Measurements from ENCODE around the gene ZNF763.
"Not testable (repeated sequence)": the region's sequence is repeated elsewhere in the genome, so short reads cannot be mapped to it uniquely, and the experiment has no call there.

ZNF763 gene

DNA sequence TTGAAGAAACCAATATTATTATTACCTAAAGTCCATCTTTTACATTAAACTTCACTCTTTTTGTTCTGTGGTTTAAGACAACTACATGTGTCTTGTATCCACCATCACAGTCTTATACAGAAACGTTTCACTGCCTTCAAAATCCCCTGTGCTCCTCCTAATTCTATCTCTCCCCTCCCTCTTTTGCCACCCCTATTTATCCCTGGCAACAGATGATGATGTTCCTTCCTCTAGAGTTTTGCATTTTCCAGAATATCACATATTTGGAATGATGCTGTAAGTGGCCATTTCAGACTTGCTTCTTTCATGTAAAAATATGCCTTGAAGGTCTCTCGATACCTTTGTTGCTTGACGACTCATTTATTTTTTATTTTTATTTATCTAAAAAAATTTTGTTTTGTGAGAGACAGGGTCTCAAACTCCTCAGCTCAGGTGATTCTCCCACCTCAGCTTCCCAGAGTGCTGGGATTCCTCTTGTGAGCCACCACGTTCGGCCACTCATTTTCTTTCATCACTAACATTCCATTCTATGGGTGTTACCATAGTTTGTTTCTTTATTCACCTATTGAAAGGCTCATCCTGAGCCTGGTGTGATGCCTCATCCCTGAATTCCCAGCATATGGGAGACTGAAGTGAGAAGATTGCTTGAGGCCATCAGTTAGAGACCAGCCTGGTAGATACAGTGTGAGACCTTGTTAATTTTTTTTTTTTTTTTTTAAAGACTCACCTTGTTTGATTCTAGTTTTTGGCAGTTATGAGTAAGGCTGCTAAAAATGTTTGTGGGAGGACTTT lies 8.4 kb downstream of the ZNF763 start:
- no peak for DNase-seq

DNA sequence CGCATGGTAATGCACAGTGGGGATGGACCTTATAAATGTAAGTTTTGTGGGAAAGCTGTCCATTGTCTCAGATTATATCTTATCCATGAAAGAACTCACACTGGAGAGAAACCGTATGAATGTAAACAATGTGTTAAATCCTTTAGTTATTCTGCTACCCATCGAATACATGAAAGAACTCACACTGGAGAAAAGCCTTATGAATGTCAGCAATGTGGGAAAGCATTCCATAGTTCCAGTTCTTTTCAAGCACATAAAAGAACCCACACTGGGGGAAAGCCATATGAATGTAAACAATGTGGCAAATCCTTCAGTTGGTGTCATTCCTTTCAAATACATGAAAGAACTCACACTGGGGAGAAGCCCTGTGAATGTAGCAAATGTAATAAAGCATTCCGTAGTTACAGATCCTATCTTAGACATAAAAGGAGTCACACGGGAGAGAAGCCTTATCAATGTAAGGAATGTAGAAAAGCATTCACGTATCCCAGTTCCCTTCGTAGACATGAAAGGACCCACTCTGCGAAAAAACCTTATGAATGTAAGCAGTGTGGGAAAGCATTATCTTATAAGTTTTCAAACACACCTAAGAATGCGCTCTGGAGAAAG lies 13.8 kb downstream of the ZNF763 start:
- no peak for DNase-seq

DNA sequence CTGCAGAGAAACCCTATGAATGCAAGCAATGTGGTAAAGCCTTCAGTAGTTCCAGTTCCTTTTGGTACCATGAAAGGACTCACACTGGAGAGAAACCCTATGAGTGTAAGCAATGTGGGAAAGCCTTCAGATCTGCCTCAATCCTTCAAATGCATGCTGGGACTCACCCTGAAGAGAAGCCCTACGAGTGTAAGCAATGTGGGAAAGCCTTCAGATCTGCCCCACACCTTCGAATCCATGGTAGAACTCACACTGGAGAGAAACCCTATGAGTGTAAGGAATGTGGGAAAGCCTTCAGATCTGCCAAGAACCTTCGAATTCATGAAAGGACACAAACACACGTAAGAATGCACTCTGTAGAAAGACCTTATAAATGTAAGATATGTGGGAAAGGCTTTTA lies 14.7 kb downstream of the ZNF763 start:
- no peak for DNase-seq

- DNase-seq = no peak
Measured at GRCh38 chr19:11982526-11982925, 17.7 kb downstream of the ZNF763 start.

- DNase-seq = no peak
Measured at GRCh38 chr19:11984986-11985385, 20.1 kb downstream of the ZNF763 start.

- no peak for DNase-seq
Measured at GRCh38 chr19:11986754-11987153, 21.9 kb downstream of the ZNF763 start.

DNA sequence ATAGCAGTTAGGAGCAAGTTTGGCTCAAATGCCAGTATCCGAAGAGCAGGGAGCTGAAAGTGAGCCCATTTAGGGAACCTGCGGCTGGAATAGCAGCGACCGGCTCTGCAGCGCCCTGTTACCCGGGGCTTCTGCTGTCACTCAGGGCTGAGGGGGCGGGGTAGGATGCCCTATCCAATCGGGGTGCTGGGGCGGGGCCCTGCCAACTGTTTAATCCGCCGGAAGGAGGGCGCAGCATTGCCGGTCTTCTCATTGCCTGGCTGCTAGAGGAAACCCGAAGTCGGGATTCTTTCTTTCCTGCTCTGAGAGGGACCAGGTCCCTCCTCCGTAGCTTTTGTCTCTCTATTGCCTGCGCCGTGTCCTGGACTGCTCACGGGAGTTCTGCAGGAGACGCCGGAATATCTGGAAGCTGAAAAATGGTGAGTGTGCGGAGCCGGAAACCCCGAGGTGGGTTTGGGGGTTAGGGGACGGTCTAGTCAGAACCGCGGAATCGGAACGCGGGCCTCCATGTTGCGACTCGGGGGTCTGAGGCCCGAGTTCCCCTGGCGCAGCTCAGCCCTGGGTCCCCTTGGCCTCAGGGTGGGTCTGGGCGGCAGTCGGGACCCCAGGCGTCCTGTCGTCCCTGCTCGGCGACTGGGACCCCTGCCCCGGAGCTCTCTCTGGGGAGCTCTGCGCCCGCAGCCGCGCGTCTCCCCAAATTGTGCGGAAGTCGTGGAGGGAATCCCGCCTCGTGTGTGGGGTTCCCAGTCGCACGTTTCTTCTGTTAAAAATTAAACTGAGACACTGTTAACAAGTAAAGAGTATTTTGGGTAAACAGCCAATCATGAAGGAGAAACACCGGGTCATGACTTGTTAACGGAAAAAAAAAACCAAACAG lies 22.8 kb downstream of the ZNF763 start:
- peak; percentile 91 to 94 for DNase-seq

DNA sequence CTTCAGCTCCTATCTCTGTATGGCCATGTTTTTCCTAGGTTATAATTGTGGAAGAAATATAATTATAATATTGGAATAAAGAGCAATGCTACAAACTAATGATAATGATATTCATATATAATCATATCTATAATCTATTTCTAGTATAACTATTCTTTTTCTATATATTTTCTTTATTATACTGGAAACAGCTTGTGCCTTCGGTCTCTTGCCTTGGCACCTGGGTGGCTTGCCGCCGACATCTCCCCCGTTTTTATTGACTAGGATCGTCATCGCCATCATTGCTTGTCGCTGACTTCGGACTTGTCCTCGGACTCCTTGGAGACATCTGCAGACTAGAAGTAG lies 24.2 kb downstream of the ZNF763 start:
- DNase-seq = no peak

DNA sequence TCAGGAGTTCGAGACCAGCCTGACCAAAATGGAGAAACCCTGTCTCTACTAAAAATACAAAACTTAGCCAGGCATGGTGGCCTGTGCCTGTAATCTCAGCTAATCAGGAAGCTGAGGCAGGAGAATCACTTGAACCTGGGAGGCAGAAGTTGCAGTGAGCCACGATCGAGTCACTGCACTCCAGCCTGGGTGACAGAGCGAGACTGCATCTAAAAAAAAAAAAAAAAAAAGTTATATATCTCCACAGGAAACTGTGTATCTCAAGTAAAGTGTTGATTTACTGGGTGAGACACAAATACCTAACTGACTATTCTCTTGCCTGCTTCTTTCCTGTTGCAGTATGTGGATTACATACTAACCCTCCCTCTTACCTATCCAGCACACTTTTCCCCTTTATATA lies 27.1 kb downstream of the ZNF763 start:
- not testable (repeated sequence) for DNase-seq

- DNase-seq = no peak
Measured at GRCh38 chr19:11995174-11995573, 30.3 kb downstream of the ZNF763 start.

GRCh38 chr19:12000152-12000981 lies 35.5 kb downstream of the ZNF763 start:
- no peak for DNase-seq

DNA sequence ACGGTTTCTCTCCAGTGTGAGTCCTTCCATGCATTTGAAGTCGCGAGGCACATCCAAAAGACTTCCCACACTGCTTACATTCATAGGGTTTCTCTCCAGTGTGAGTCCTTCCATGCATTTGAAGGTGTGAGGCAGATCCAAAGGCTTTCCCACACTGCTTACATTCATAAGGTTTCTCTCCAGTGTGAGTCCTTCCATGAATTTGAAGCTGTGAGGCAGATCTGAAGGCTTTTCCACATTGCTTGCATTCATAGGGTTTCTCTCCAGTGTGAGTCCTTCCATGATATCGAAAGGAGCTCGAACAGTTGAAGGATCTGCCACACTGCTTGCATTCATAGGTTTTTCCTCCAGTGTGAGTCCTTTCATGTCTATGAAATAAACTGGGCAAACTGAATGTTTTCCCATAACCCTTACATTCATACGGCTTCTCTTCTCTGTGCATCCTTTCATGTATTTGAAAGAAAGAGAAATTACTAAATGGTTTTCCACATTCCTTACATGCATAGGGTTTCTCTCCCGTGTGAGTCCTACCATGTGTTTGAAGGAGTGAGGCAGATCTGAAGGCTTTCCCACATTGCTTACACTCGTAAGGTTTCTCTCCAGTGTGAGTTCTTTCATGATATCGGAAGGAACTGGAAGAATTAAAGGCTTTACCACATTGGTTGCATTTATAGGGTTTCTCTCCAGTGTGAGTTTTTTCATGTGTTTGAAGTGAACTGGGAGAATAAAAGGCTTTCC lies 50.3 kb downstream of the ZNF763 start:
- DNase-seq = no peak

- no peak for DNase-seq
Measured at GRCh38 chr19:12015753-12016116, 50.9 kb downstream of the ZNF763 start.
